Measurements from ENCODE around the gene GLIPR1L2. TPM values are rescaled to one million over a fixed set of nuclear protein-coding genes. Genes with fewer than 3 reads are reported as not detected.

GLIPR1L2 gene
- total RNA-seq, 4 donors from 2014 or later, result 0.95 TPM; not detected in 3

DNA sequence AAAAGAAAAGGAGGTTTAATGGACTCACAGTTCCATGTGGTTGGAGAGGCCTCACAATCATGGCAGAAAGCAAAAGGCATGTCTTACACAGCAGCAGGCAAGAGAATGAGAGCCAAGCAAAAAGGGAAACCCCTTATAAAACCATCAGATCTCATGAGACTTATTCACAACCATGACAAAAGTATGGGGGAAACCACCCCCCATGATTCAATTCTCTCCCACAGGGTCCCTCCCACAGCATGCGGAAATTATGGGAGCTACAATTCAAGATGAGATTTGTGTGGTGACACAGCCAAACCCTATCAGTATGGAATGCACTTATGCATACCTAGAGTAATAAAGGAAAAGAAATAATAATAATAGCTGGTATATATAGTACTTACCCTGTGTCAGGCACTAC, 85.2 kb downstream of the GLIPR1L2 start:
- no peak for TF ChIP-seq POLR2AphosphoS5 (IDR thresholded peaks at IDR 0.05)
- no peak for TF ChIP-seq EP300 (IDR thresholded peaks at IDR 0.05; ENCODE audit: low read depth)
- TF ChIP-seq POLR2A (IDR thresholded peaks at IDR 0.05), result no peak
- TF ChIP-seq, protein P1, sequence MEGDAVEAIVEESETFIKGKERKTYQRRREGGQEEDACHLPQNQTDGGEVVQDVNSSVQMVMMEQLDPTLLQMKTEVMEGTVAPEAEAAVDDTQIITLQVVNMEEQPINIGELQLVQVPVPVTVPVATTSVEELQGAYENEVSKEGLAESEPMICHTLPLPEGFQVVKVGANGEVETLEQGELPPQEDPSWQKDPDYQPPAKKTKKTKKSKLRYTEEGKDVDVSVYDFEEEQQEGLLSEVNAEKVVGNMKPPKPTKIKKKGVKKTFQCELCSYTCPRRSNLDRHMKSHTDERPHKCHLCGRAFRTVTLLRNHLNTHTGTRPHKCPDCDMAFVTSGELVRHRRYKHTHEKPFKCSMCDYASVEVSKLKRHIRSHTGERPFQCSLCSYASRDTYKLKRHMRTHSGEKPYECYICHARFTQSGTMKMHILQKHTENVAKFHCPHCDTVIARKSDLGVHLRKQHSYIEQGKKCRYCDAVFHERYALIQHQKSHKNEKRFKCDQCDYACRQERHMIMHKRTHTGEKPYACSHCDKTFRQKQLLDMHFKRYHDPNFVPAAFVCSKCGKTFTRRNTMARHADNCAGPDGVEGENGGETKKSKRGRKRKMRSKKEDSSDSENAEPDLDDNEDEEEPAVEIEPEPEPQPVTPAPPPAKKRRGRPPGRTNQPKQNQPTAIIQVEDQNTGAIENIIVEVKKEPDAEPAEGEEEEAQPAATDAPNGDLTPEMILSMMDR (IDR thresholded peaks at IDR 0.05), result no peak
- 83 to 90% methylated on average over 1 of the region's 1 CpG for WGBS, 2 donors (ENCODE audit: low coverage in 1 of 2)
- DNase-seq, result no peak
- intact Hi-C loops (cut with DNase I; ENCODE audit: low total_unique reads), result no loop called here
- no peaks in the 10 kb centered on the region for H3K9me3 ChIP-seq
- no peaks in the 10 kb centered on the region for H3K4me1 ChIP-seq
- H3K36me3 ChIP-seq, result no peaks in the 10 kb centered on the region
- in situ Hi-C loops (cut with MboI; ENCODE audit: low pct_ligation_motif_present in 1 of 4, low pct_unique_long_range_greater_than_20kb in 1 of 4, low sequenced_read_pairs in 3 of 4), result no loop called here
- no peaks in the 10 kb centered on the region for H3K27me3 ChIP-seq
- H3K27ac ChIP-seq, result no peak overlapping the region
- no peak overlapping the region for H3K4me3 ChIP-seq

DNA sequence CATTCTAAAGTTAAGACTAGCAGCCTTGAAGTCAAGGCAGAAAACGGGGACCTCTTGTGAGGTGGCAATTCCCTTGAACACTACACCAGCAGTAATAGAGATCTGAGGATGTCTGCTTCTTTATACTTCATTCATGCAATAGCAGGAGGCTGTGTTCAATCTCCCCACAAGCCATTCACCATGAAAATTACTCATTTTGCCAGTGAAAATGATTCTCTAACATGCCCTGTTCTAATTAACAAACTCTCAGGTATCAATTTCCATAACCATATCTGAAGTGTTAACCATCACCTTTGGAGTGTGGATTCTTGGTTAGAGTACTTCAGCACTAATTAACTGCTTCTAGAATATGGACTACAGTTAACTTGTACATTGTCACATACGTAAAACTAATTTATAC, 86.2 kb downstream of the GLIPR1L2 start:
- WGBS, 2 donors (ENCODE audit: low coverage in 1 of 2), result 86 to 89% methylated on average over 1 to 2 of the region's 2 CpGs
- Histone ChIP-seq H3K4me1 (peaks cover 0 to 6% (median 3%) of the 10 kb centered on the region in 4 donors), H3K27me3 (no peaks in the 10 kb centered on the region)

DNA sequence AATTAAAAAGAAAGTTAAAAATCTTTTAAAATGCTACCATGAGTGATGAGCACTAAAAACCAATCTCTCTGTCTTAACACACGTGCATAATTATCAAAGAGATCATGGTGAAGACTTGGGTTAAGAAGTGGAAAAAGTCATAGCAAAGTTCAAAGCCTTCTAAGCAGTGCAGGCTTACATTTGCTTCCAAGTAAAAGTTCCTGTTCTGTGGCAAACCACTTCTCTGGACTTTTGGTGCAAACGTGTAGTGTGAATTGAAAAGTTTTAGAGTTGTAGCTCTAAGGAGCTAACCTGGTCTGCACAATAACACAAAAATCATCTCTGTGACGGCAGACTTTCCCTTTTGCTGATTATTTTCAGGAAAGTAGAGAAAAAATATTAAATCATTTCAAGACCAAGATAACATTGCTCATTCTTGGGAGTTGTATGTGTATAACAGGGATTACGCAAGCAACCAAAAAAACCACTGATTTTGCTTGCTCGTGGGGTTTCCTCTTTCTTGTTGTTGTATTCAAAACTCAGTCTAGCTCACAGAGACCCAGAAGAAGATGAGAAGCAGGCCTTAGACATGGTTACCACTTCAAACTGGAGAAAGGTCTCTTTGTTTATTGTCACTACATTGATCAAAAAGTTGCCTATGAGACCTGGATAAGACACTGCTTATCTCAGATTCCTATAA, 87.4 kb downstream of the GLIPR1L2 start:
- peaks cover 0 to 13% (median 6%) of the 10 kb centered on the region in 4 donors for H3K4me1 ChIP-seq
- peak overlapping the region; percentile 50 to 79 (median 75) for H3K27ac ChIP-seq
- in situ Hi-C loops (cut with MboI; ENCODE audit: low pct_ligation_motif_present in 1 of 4, low pct_unique_long_range_greater_than_20kb in 1 of 4, low sequenced_read_pairs in 3 of 4), result no loop called here

More for the DNA sequence above, 86.2 kb downstream of the GLIPR1L2 start:
- no peak overlapping the region for H3K4me3 ChIP-seq
- no peak overlapping the region for H3K27ac ChIP-seq
- no peaks in the 10 kb centered on the region for H3K36me3 ChIP-seq
- intact Hi-C loops (cut with DNase I; ENCODE audit: low total_unique reads), result no loop called here
- H3K9me3 ChIP-seq, result no peaks in the 10 kb centered on the region
- DNase-seq, result no peak
- in situ Hi-C loops (cut with MboI; ENCODE audit: low pct_ligation_motif_present in 1 of 4, low pct_unique_long_range_greater_than_20kb in 1 of 4, low sequenced_read_pairs in 3 of 4), result no loop called here
- TF ChIP-seq POLR2AphosphoS5 (IDR thresholded peaks at IDR 0.05) (no peak), EP300 (IDR thresholded peaks at IDR 0.05; ENCODE audit: low read depth) (no peak), POLR2A (IDR thresholded peaks at IDR 0.05) (no peak)
- TF ChIP-seq, protein P1 (IDR thresholded peaks at IDR 0.05), result no peak

DNA sequence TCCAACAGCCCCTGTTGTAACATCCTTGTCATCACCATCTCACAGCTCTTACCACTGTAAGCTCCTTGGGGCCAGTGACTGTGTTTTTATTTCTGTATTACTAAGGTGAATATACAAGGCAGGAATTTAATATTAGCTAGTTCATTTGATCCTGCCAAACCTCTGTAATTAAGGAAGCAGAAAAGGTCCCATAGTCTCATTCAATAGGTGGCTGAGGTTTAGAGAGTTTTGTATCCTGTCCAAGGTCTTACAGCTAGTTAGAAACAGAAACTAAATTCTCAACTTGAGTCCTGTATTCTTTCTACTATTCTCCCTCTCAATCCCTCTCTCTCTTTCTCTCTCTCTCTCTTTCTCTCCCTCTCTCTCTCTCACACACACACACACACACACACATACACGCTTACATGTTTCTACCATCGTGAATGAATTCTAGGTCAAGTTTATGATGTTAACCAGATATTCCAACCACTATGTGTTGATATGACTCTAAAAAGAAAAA, 89.1 kb downstream of the GLIPR1L2 start:
- WGBS, 2 donors (ENCODE audit: low coverage in 1 of 2), result 4 to 21% methylated on average over 2 of the region's 2 CpGs
- Histone ChIP-seq H3K27ac (peak overlapping the region; percentile 72 to 83 (median 78)), H3K4me3 (peak overlapping the region in 3 of 4 donors; percentile 12 to 41 (median 32)), H3K9me3 (no peaks in the 10 kb centered on the region), H3K27me3 (no peaks in the 10 kb centered on the region), H3K4me1 (peaks cover 0 to 20% (median 10%) of the 10 kb centered on the region in 4 donors), H3K36me3 (no peaks in the 10 kb centered on the region)
- DNase-seq, result no peak
- TF ChIP-seq POLR2AphosphoS5 (IDR thresholded peaks at IDR 0.05) (no peak), POLR2A (IDR thresholded peaks at IDR 0.05) (no peak), EP300 (IDR thresholded peaks at IDR 0.05; ENCODE audit: low read depth) (no peak)
- TF ChIP-seq, protein P1 (IDR thresholded peaks at IDR 0.05), result no peak
- intact Hi-C loops (cut with DNase I; ENCODE audit: low total_unique reads), result loop anchor here (2.0 to 10.0 kb wide), 2 partner anchors 27 to 145 kb away; partner anchors contain the start of genes CAPS2 and GLIPR1L1
- in situ Hi-C loops (cut with MboI; ENCODE audit: low pct_ligation_motif_present in 1 of 4, low pct_unique_long_range_greater_than_20kb in 1 of 4, low sequenced_read_pairs in 3 of 4), result no loop called here

More for the DNA sequence above, 87.4 kb downstream of the GLIPR1L2 start:
- no peaks in the 10 kb centered on the region for H3K27me3 ChIP-seq
- H3K36me3 ChIP-seq, result no peaks in the 10 kb centered on the region
- no peak for DNase-seq
- no peak for TF ChIP-seq EP300 (IDR thresholded peaks at IDR 0.05; ENCODE audit: low read depth)
- TF ChIP-seq POLR2A (IDR thresholded peaks at IDR 0.05), result no peak
- no peak for TF ChIP-seq POLR2AphosphoS5 (IDR thresholded peaks at IDR 0.05)
- TF ChIP-seq, protein P1 (IDR thresholded peaks at IDR 0.05), result no peak
- H3K4me3 ChIP-seq, result no peak overlapping the region
- H3K9me3 ChIP-seq, result no peaks in the 10 kb centered on the region
- intact Hi-C loops (cut with DNase I; ENCODE audit: low total_unique reads), result no loop called here
- 56 to 71% methylated on average over 4 to 5 of the region's 5 CpGs for WGBS, 2 donors (ENCODE audit: low coverage in 1 of 2)
